Smooth muscle cell of the brain vasculature (primary cell): ENCODE measurements around the gene CDKAL1.
"Not testable (repeated sequence)": the region's sequence is repeated elsewhere in the genome, so short reads cannot be mapped to it uniquely, and the experiment has no call there.

Experiments used
- DNase-seq: peaks from one replicate; pipeline ENCODE4 v3.0.0-alpha.2; 2012; ENCODE audit warnings: low read depth, low spot score

Gene CDKAL1

DNA sequence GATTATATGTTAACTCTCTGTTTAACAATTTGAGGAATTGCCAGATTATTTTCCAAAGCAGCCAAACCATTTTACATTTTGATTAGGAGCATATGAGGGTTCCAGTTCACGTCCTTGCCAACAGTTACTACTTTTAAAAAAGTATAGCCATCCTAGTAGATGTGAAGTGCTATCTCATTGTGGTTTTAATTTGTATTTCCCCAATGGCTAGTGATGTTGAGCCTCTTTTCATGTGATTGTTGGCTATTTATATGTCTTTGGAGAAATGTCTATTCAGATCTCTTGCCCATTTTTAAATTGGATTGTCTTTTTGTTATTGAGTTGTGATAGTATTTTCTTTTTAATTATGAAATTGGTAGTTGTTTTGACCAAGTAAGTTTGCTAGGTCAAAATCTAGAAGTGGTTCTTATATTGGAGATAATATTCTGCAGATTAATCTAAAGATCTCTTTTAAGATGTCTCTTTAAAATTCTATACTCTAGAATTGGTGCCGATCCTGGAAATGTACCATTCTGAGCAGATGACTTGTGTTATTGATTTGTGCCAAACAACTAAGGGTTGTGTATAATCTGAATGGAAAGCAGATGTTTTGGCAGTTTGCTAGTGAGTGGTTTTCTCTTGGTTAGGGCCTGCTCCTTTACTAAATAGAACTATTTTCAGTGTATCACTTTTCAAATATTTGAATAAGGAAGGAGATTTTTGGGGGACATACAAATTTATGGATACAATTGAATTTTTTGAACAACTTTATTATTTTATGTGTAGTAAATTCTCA lies 99.5 kb downstream of the CDKAL1 start:
- DNase-seq, result no peak

GRCh38 chr6:20639161-20639560 lies 104.9 kb downstream of the CDKAL1 start:
- DNase-seq, result no peak

DNA sequence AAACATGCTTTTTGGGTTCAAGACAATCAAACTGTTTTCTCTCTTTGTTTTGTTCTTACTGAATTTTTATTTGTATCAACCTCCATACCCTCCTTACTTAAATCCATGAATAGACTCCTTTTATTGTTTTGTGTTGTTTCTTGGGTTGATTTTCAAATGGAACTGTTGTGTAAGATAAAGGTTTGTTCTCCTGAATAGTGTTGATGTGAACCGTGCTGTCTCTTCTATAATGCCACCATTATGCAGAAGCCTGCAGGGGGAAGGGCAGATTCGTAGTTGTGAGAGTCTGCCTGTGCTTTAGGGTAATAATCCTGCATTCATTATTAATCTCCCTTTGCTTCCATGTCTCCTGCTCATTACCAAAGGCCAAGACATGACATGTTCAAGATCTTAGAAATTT lies 105.9 kb downstream of the CDKAL1 start:
- no peak for DNase-seq

DNA sequence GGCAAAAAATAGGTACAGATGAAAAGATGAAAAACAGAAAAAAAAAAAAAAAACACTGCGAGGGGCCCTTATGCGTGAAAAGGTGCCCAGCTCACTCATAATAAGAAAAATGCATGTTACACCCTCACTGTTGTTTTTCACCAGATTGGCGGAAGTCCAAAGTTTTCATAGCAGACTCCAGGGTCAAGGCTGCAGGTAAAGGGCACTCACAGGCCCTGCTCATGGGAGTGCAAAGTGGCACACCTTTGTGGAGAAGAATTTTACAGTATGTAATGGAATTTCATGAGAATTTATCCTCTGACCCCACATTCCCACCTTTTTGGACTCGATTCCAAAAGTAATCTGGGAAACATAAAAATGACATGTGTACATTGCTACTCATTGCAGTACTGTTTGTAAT lies 108.2 kb downstream of the CDKAL1 start:
- DNase-seq, result no peak

GRCh38 chr6:20644667-20645370 lies 110.6 kb downstream of the CDKAL1 start:
- no peak for DNase-seq

DNA sequence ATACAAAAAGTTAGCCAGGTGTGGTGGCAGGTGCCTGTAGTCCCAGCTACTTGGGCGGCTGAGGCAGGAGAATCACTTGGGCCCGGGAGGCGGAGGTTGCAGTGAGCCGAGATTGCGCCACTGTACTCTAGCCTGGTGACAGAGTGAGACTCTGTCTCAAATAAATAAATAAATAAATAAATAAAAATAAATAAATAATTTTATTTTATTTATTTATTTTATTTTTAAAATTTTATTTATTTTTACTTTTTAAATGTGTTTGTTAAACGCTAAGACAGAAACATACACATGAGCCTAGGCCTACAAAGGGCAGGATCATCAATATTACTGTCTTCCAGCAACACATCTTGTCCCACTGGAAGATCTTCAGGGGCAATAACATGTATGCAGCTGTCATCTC lies 111.3 kb downstream of the CDKAL1 start:
- not testable (repeated sequence) for DNase-seq

DNA sequence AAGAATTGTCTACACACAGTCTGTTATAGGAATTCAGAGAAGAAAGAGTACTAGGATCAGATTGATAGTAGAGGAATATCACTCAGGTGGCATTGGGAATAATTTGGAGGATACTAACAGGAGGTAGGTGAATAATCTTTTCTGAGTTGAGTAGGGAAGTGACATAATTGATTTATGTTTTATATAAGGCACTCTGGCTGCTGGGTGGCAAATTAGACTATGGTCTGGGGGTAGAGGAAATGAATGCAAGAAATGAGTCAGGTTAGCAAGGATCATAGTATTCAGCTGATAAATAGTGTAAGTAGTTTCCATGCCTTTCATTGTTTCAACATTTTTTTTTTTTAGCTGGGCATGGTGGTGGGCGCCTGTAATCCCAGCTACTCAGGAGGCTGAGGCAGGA lies 113.3 kb downstream of the CDKAL1 start:
- no peak for DNase-seq

GRCh38 chr6:20649696-20650470 lies 115.6 kb downstream of the CDKAL1 start:
- not testable (repeated sequence) for DNase-seq

DNA sequence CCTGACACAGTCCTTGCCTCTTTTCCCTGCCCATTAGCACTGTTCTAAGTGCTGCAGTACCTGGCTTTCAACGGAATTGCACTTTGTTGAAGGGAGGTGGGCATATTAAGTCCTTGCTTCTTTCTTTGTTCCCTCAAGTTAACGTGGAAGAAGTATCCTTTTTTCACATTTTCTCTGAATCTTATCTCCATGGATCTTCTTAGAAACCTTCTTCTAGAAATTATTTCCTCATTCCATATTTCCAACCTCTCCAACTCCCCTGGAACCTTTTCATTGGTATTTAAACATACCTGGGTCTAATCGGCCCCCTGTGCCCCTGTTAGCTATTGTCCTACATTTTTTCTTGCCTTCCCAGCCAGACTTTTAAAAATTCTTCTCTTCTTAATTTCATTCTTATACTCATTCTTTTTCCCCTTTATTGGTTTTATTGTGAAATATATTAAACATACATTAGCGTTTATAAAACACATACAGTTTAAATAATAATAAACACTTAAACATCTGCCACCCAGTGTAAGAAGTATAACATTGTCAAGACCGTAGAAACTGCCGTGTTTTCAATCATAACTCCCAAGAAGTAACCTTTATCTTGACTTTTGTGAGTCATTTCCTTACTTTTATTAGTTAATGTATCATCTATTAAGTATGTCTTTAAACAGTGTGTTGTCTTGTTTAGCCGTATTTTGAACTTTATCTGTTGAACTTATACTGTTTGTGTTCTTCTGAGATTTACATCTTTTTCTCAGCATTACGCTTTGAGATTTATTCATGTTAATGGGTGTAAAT lies 118.2 kb downstream of the CDKAL1 start:
- no peak for DNase-seq

- DNase-seq, result no peak
These were observed 118.8 kb downstream of the CDKAL1 start for GRCh38 chr6:20653085-20653479.

GRCh38 chr6:20655317-20655716 lies 121.1 kb downstream of the CDKAL1 start:
- no peak for DNase-seq

GRCh38 chr6:20657274-20657800 lies 123.1 kb downstream of the CDKAL1 start:
- DNase-seq, result no peak

- DNase-seq, result no peak
These were observed 123.8 kb downstream of the CDKAL1 start for GRCh38 chr6:20658053-20658452.

DNA sequence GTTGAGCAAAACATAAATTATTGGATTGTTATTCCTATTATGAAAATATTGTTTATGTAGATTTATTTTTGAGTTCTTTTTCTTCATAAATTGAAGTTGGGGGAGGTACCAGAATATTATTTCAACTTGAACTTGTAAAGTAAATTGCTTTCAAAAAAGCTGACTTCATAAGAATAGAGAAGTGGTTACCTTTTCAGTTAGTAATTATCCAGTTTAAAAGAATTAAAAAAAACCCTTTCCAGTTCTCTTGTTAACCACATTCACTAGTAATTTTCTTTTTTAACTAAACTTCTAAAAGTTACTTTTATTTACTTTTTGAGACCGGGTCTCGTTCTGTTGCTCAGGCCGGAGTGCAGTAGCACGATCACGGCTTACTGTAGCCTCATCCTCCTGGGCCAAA lies 124.3 kb downstream of the CDKAL1 start:
- DNase-seq, result no peak

DNA sequence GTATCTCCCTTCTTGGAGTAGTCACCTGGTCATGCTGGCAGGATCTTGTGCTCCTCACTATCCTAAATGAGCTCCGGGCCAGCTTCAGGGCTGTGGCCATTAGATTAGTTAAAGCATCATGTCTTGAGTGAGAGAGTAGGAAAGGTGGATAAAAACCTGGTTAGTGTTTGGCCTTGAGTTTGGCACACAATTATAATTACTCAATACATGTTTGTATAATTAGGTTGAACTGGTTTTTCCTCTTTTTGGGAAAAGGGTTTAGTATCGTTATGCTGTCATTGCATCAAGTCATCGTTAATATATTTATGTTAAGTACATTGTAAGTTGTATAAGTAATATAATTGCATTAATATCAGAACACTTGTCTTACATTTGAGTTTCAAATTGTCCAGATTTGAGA lies 126.3 kb downstream of the CDKAL1 start:
- DNase-seq, result no peak

- no peak for DNase-seq
These were observed 127.5 kb downstream of the CDKAL1 start for GRCh38 chr6:20661721-20662120.

DNA sequence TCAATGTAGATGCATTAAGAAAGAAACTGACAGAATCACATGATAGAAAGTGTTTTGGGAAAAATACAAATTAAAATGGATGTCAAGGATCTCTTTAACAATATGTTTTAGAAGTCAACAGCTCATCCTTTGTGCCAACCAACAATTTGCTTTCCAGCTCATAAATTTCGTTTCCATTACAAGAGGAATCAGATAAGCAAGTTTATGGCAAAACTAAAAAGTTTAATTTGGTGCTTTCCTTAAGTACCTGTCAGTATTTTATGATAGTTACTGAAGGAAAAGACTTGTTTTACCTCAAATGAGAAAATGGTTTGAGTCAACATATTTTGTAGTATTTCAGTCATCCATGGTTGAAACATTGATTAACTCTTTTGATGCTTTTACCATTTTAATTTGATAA lies 130.0 kb downstream of the CDKAL1 start:
- DNase-seq, result no peak

DNA sequence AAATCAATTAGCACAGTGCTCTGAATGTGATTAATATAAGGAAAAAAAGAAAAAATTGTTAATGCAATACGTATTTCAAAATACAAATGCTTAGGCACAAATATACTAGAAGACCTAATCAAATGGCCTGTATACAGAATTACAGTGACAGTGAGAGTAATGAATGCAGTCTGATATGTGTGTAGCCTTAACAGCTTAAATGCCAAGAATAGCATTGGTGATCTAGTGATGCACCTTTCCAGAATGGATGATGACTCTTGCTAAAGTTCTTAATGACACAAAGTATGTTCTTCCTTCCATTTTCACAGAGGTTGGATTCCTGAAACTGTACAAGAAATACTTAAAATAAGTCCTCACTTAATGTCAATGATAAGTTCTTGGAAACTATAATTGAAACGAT lies 131.0 kb downstream of the CDKAL1 start:
- DNase-seq, result no peak

DNA sequence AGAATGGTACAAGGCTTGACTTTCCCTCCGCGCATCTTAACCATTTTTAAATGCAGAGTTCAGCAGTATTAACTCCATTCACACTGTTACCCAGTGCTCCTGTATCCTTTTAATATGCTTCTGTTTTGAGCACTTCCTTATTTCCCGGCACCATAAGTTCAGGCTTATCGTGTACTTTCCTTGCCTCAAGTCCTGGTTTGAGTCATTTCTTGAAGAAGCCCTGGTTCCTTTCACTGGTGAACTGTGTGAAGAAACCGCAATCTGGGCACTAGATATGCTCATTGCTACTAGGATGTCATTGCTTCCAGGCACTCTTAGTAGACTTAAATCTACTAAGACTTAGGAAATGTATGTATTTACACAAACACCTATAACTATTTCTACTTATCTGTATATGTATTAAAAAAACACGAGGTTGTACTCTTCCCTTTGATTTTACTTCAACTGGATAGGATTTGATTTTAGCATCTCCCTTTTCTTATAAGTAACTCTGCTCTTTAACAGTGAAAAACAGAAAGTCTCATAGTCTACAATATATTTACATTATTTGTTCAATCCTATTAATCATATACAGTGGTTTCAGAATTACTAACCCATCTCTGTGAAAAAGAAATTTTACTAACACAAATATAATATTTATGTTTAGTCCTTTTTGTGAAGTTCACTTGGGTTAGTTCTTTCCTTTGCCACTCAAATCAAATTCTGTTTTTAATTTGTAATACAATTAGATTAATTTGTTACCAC lies 135.5 kb downstream of the CDKAL1 start:
- DNase-seq, result no peak

- DNase-seq, result no peak
These were observed 136.5 kb downstream of the CDKAL1 start for GRCh38 chr6:20670750-20671149.

- DNase-seq, result no peak
These were observed 137.8 kb downstream of the CDKAL1 start for GRCh38 chr6:20672038-20672437.
